ENCODE results near the gene ACAT2.
A peak's percentile ranks its signal among the peaks of the same experiment; 100 is the strongest.

ACAT2 gene

DNA sequence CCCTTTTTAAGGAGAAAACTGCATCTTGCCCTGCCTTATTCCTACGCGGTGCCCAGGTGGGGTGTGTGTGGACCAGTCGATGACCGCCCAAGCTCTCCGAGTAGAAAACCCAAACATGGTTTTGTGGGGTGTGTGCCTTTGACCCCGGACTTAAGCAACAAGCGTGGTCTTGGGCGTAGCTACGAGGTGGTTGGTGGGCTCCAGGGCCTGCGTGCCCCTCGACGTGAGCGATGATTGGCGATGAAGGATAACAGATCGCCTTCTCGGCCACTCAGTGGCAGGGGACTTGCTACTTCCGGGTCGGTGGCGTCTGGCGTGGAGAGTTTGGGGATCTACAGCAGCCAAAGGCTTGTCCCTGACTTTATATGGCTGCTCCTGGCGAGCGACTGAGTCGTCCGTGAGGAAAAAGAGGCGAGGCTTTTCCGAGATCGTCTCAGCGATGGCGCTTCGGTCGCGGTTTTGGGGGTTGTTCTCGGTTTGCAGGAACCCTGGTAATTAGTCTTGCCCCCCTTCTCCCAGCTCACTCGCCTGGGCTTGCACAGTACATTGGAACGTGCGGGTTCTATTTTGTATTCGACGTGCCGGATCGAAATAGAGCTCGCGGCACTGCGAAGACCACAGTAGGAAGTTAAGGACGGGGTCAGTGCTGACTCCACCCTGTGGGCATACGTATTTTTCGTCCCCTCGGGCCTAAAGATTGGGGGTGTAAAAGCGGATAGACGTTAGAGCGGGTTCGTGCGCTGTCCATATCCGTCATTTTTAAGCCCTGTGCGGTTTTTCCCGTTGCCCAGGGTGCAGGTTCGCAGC lies 28.5 kb downstream of the ACAT2 start, which contains the start of gene MRPL18 (continued):
- TF ChIP-seq, protein P1, sequence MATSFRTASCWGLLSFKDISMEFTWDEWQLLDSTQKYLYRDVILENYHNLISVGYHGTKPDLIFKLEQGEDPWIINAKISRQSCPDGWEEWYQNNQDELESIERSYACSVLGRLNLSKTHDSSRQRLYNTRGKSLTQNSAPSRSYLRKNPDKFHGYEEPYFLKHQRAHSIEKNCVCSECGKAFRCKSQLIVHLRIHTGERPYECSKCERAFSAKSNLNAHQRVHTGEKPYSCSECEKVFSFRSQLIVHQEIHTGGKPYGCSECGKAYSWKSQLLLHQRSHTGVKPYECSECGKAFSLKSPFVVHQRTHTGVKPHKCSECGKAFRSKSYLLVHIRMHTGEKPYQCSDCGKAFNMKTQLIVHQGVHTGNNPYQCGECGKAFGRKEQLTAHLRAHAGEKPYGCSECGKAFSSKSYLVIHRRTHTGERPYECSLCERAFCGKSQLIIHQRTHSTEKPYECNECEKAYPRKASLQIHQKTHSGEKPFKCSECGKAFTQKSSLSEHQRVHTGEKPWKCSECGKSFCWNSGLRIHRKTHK (tag by site-specific recombination; IDR thresholded peaks at IDR 0.05) = no peak
- TF ChIP-seq, protein P2, sequence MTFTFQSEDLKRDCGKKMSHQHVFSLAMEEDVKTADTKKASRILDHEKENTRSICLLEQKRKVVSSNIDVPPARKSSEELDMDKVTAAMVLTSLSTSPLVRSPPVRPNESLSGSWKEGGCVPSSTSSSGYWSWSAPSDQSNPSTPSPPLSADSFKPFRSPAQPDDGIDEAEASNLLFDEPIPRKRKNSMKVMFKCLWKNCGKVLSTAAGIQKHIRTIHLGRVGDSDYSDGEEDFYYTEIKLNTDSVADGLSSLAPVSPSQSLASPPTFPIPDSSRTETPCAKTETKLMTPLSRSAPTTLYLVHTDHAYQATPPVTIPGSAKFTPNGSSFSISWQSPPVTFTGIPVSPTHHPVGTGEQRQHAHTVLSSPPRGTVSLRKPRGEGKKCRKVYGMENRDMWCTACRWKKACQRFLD (tag by site-specific recombination; IDR thresholded peaks at IDR 0.05) = no peak
- TF ChIP-seq ZNF777 (tag by site-specific recombination; IDR thresholded peaks at IDR 0.05; ENCODE audit: borderline replicate concordance) (no peak), ZNF335 (tag by site-specific recombination; conservative IDR thresholded peaks at IDR 0.05) (peak; percentile 43; the same call in 1 of the 2 replicates), ZNF175 (tag by site-specific recombination; IDR thresholded peaks at IDR 0.05) (no peak), ZBTB17 (tag by site-specific recombination; IDR thresholded peaks at IDR 0.05) (peak; percentile 84), ZFHX2 (tag by site-specific recombination; conservative IDR thresholded peaks at IDR 0.05) (no peak), TCF7L2 (IDR thresholded peaks at IDR 0.05; ENCODE audit: borderline replicate concordance, low read depth, low read length) (no peak), ZNF48 (tag by site-specific recombination; IDR thresholded peaks at IDR 0.05) (no peak), ZNF394 (tag by site-specific recombination; IDR thresholded peaks at IDR 0.05; ENCODE audit: borderline replicate concordance) (no peak), ZNF426 (tag by site-specific recombination; IDR thresholded peaks at IDR 0.05) (no peak), ZNF404 (tag by site-specific recombination; IDR thresholded peaks at IDR 0.05) (no peak), KLF7 (tag by site-specific recombination; IDR thresholded peaks at IDR 0.05; ENCODE audit: borderline replicate concordance) (0 out of 2 replicates have a peak, but pooled peaks have one; percentile 13), ZNF23 (tag by site-specific recombination; IDR thresholded peaks at IDR 0.05; ENCODE audit: borderline replicate concordance) (no peak), ZNF768 (tag by site-specific recombination; IDR thresholded peaks at IDR 0.05) (no peak), ZNF654 (tag by site-specific recombination; IDR thresholded peaks at IDR 0.05; ENCODE audit: low read depth) (no peak), ZNF629 (tag by site-specific recombination; IDR thresholded peaks at IDR 0.05) (no peak; the same call in 1 of the 2 replicates), ZNF624 (tag by site-specific recombination; IDR thresholded peaks at IDR 0.05) (no peak), SCRT1 (tag by site-specific recombination; IDR thresholded peaks at IDR 0.05; ENCODE audit: borderline replicate concordance) (no peak), ZBTB8A (tag by site-specific recombination; IDR thresholded peaks at IDR 0.05) (peak; percentile 44; the same call in 1 of the 2 replicates), OSR2 (tag by site-specific recombination; IDR thresholded peaks at IDR 0.05) (no peak), ZNF121 (tag by site-specific recombination; IDR thresholded peaks at IDR 0.05) (no peak), ZNF837 (tag by site-specific recombination; IDR thresholded peaks at IDR 0.05) (no peak), ZNF747 (tag by site-specific recombination; IDR thresholded peaks at IDR 0.05) (no peak)
- TF ChIP-seq, protein P3, sequence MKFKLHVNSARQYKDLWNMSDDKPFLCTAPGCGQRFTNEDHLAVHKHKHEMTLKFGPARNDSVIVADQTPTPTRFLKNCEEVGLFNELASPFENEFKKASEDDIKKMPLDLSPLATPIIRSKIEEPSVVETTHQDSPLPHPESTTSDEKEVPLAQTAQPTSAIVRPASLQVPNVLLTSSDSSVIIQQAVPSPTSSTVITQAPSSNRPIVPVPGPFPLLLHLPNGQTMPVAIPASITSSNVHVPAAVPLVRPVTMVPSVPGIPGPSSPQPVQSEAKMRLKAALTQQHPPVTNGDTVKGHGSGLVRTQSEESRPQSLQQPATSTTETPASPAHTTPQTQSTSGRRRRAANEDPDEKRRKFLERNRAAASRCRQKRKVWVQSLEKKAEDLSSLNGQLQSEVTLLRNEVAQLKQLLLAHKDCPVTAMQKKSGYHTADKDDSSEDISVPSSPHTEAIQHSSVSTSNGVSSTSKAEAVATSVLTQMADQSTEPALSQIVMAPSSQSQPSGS (tag by site-specific recombination; IDR thresholded peaks at IDR 0.05; ENCODE audit: low read depth) = no peak
- TF ChIP-seq, protein P4, sequence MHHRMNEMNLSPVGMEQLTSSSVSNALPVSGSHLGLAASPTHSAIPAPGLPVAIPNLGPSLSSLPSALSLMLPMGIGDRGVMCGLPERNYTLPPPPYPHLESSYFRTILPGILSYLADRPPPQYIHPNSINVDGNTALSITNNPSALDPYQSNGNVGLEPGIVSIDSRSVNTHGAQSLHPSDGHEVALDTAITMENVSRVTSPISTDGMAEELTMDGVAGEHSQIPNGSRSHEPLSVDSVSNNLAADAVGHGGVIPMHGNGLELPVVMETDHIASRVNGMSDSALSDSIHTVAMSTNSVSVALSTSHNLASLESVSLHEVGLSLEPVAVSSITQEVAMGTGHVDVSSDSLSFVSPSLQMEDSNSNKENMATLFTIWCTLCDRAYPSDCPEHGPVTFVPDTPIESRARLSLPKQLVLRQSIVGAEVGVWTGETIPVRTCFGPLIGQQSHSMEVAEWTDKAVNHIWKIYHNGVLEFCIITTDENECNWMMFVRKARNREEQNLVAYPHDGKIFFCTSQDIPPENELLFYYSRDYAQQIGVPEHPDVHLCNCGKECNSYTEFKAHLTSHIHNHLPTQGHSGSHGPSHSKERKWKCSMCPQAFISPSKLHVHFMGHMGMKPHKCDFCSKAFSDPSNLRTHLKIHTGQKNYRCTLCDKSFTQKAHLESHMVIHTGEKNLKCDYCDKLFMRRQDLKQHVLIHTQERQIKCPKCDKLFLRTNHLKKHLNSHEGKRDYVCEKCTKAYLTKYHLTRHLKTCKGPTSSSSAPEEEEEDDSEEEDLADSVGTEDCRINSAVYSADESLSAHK (tag by site-specific recombination; IDR thresholded peaks at IDR 0.05) = no peak
- TF ChIP-seq, protein P5, sequence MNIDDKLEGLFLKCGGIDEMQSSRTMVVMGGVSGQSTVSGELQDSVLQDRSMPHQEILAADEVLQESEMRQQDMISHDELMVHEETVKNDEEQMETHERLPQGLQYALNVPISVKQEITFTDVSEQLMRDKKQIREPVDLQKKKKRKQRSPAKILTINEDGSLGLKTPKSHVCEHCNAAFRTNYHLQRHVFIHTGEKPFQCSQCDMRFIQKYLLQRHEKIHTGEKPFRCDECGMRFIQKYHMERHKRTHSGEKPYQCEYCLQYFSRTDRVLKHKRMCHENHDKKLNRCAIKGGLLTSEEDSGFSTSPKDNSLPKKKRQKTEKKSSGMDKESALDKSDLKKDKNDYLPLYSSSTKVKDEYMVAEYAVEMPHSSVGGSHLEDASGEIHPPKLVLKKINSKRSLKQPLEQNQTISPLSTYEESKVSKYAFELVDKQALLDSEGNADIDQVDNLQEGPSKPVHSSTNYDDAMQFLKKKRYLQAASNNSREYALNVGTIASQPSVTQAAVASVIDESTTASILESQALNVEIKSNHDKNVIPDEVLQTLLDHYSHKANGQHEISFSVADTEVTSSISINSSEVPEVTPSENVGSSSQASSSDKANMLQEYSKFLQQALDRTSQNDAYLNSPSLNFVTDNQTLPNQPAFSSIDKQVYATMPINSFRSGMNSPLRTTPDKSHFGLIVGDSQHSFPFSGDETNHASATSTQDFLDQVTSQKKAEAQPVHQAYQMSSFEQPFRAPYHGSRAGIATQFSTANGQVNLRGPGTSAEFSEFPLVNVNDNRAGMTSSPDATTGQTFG (tag by site-specific recombination; IDR thresholded peaks at IDR 0.05; ENCODE audit: borderline replicate concordance) = no peak
